Esophagus squamous epithelium (tissue), 4 donors: Measurements from ENCODE around the gene MRC2.

Source experiments
- CTCF ChIP-seq, 6 experiments: fragments of 450-650 bp in 4 of 6; fragments of 200-600 bp in 2 of 6; sonication (generic) in 2 of 6; IDR thresholded peaks; one replicate each; pipeline ENCODE4 v1.5.1; 2016 to 2019; ENCODE audit warnings: antibody characterized with exemption in 6 of 6, mild to moderate bottlenecking in 4 of 6, moderate library complexity in 4 of 6
- POLR2A ChIP-seq, 4 donors: fragments of 450-650 bp; IDR thresholded peaks; one replicate each; pipeline ENCODE4 v1.6.1; 2017; ENCODE audit warnings: antibody characterized with exemption in 4 of 4, mild to moderate bottlenecking in 4 of 4, moderate library complexity in 3 of 4

GRCh38 chr17:62587554-62587953 lies 39.9 kb upstream of the MRC2 start:
- no peak for TF ChIP-seq CTCF (IDR thresholded peaks at IDR 0.05)
- TF ChIP-seq POLR2A (IDR thresholded peaks at IDR 0.05) = no peak
